K562 (cell line): ENCODE results near the gene RANGAP1. TPM values are rescaled to one million over a fixed set of nuclear protein-coding genes. Genes with fewer than 3 reads are reported as not detected.

Source experiments
- ATAC-seq: fragments of 200-7000 bp; cut with Tn5 transposase; 3 replicates; pipeline ENCODE4 v1.9.1; 2020; ENCODE audit warnings: moderate library complexity
- BruUV-seq: library from RNA; stranded (reverse); fragments of 400-500 nt; replicated peaks from 2 replicates; lab custom pipeline; 2021; lab: Mats Ljungman, UMichigan
- CTCF ChIA-PET: fragments of 300-600 bp; formaldehyde crosslinking; extraction: SDS; loops from one replicate; lab custom pipeline; 2021; ENCODE audit warnings: low intra/inter-chr PET ratio; lab: Yijun Ruan, JAX
- POLR2A ChIA-PET: fragments of 300-600, 350-650 bp; sonication (Branson Sonifier 250); formaldehyde crosslinking; extraction: SDS; loops from one replicate; lab custom pipeline; 2021; ENCODE audit warnings: antibody characterized with exemption, inconsistent platforms; lab: Yijun Ruan, JAX
- DNase-seq, 4 experiments: peaks; one replicate each; pipeline versions ENCODE4 v3.0.0 to v3.0.0-alpha.2; 2011 to 2018; ENCODE audit warnings: low spot score in 3 of 4, mixed read lengths in 3 of 4; ENCODE audit errors: extremely low read depth in 1 of 4
- FAIRE-seq: peaks from 2 replicates; lab custom pipeline; 2011; peaks lifted over from hg19 to GRCh38; lab: Jason Lieb, UNC
- H2AFZ ChIP-seq: 2 replicates; pipeline ENCODE4 v1.6.0; 2011; ENCODE audit warnings: low read depth, low read length, control low read depth, inconsistent platforms
- H3K27ac ChIP-seq: fragments of 200-600 bp; 3 replicates; pipeline ENCODE4 v1.8.0; 2011; ENCODE audit warnings: low read depth, mild to moderate bottlenecking, control low read depth, inconsistent platforms, low read length, moderate library complexity, mixed read lengths; ENCODE audit errors: extremely low read depth
- H3K27me3 ChIP-seq, 2 experiments: fragments of 300-600 bp in 1 of 2; 2 replicates in 1 of 2; 3 replicates in 1 of 2; pipeline versions ENCODE4 v1.6.0 to v1.8.0; 2011; ENCODE audit warnings: inconsistent platforms in 2 of 2, low read length in 2 of 2, mild to moderate bottlenecking in 1 of 2, mixed read lengths in 1 of 2, moderate library complexity in 1 of 2; ENCODE audit not compliant: control insufficient read depth in 2 of 2, insufficient read depth in 2 of 2
- H3K36me3 ChIP-seq: fragments of 300-600 bp; 3 replicates; pipeline ENCODE4 v1.8.0; 2011; ENCODE audit warnings: mild to moderate bottlenecking, low read length, inconsistent platforms; ENCODE audit not compliant: control insufficient read depth, insufficient read depth
- H3K4me1 ChIP-seq, 2 experiments: fragments of 200-600 bp in 1 of 2; replicated peaks in 1 of 2; 2 replicates in 1 of 2; 3 replicates in 1 of 2; pipeline versions ENCODE4 v1.5.1 to v1.8.0; 2011; ENCODE audit warnings: inconsistent platforms in 2 of 2, low read length in 2 of 2, mild to moderate bottlenecking in 1 of 2, mixed read lengths in 1 of 2, moderate library complexity in 1 of 2; ENCODE audit not compliant: control insufficient read depth in 2 of 2, insufficient read depth in 2 of 2
- H3K4me2 ChIP-seq: 2 replicates; pipeline ENCODE4 v1.6.1; 2011; ENCODE audit warnings: low read length, control low read depth, inconsistent platforms, mixed read lengths; ENCODE audit not compliant: insufficient read depth
- H3K4me3 ChIP-seq: fragments of 200-600 bp; sonication (generic), shearing (Covaris generic); 2 replicates; pipeline ENCODE4 v1.5.1; 2016; ENCODE audit warnings: control low read depth, inconsistent platforms
- H3K79me2 ChIP-seq: fragments of 200-600 bp; 3 replicates; pipeline ENCODE4 v1.8.0; 2011; ENCODE audit warnings: low read length, inconsistent platforms; ENCODE audit not compliant: control insufficient read depth, insufficient read depth
- H3K9ac ChIP-seq, 2 experiments: 2 replicates each; pipeline versions ENCODE4 v1.6.0 to v1.6.1; 2011; ENCODE audit warnings: low read depth in 2 of 2, low read length in 2 of 2, control low read depth in 1 of 2, inconsistent platforms in 1 of 2, mild to moderate bottlenecking in 1 of 2, mixed read lengths in 1 of 2; ENCODE audit not compliant: insufficient read depth in 1 of 2
- H3K9me1 ChIP-seq: one replicate; pipeline ENCODE4 v1.6.0; 2011; ENCODE audit warnings: inconsistent platforms, mild to moderate bottlenecking, low read length, moderate library complexity; ENCODE audit not compliant: control insufficient read depth, insufficient read depth
- H3K9me3 ChIP-seq: replicated peaks from 2 replicates; pipeline ENCODE4 v1.5.1; 2011; ENCODE audit warnings: low read depth, low read length, inconsistent platforms; ENCODE audit not compliant: control insufficient read depth, insufficient read depth
- H4K20me1 ChIP-seq: replicated peaks from 2 replicates; pipeline ENCODE4 v1.6.1; 2011; ENCODE audit warnings: low read length, inconsistent platforms, mixed read lengths; ENCODE audit not compliant: control insufficient read depth, insufficient read depth
- CXXC5 ChIP-seq: fragments of 250-450 bp; sonication (Bioruptor Pico); IDR thresholded peaks from 2 replicates; pipeline ENCODE4 v1.8.0; 2022; ENCODE audit warnings: inconsistent platforms, mild to moderate bottlenecking, moderate library complexity
- DIDO1 ChIP-seq: fragments of 450-650 bp; IDR thresholded peaks from 2 replicates; pipeline ENCODE4 v1.6.1; 2016; ENCODE audit warnings: low read depth, missing biosample characterization, missing genetic modification characterization
- HDAC6 ChIP-seq: IDR thresholded peaks from 2 replicates; pipeline ENCODE4 v1.6.1; 2012; ENCODE audit warnings: low read depth, mild to moderate bottlenecking, control low read depth, inconsistent platforms, low read length, moderate library complexity
- HNRNPH1 ChIP-seq: fragments of 200-400 bp; formaldehyde crosslinking; optimal IDR thresholded peaks from 2 replicates; pipeline ENCODE3; 2017; ENCODE audit warnings: low read depth, mild to moderate bottlenecking, low read length, moderate library complexity
- RCOR1 ChIP-seq, 2 experiments: IDR thresholded peaks; 2 replicates each; pipeline ENCODE4 v1.6.1; 2012; ENCODE audit warnings: low read depth in 2 of 2, low read length in 2 of 2, borderline replicate concordance in 1 of 2, improper control_type of control experiment in 1 of 2
- REST ChIP-seq, 2 experiments: fragments of 450-650 bp; formaldehyde crosslinking in 1 of 2; IDR thresholded peaks; 2 replicates each; pipeline versions ENCODE4 v1.4.0 to v1.6.1; 2014 to 2020; ENCODE audit warnings: mild to moderate bottlenecking in 2 of 2, borderline replicate concordance in 1 of 2, low read depth in 1 of 2
- TFAM ChIP-seq: fragments of 250-450 bp; sonication (Bioruptor Pico); conservative IDR thresholded peaks from 2 replicates; pipeline ENCODE4 v1.5.0; 2021; ENCODE audit warnings: mild to moderate bottlenecking, moderate library complexity
- ZNF324 ChIP-seq: fragments of 250-450 bp; sonication (Bioruptor Pico); IDR thresholded peaks from 2 replicates; pipeline ENCODE4 v1.4.0; 2020; ENCODE audit warnings: mild to moderate bottlenecking
- ZNF780A ChIP-seq: fragments of 250-450 bp; sonication (Bioruptor Pico); IDR thresholded peaks from 2 replicates; pipeline ENCODE4 v1.5.0; 2021; ENCODE audit warnings: mild to moderate bottlenecking
- WGBS: fragments of 100-300 bp; shearing (Covaris generic); methylation state at CpG from one replicate; pipeline ENCODE4 v1.1.6; 2016; ENCODE audit warnings: low coverage, mixed read lengths; ENCODE audit not compliant: insufficient coverage; ENCODE audit errors: missing lambda C conversion rate; 5-methylcytosine and 5-hydroxymethylcytosine counted together
- in situ Hi-C: fragments of 300-500 bp; cut with MboI; formaldehyde crosslinking; loops from 4 replicates; pipeline ENCODE4 v1.15.0; 2018; ENCODE audit warnings: inconsistent platforms, mixed read lengths
- intact Hi-C: fragments of 100-400 bp; cut with micrococcal nuclease; formaldehyde crosslinking; loops from 2 replicates; pipeline ENCODE4 v1.14.2; 2022
- polyA plus RNA-seq, 8 experiments: library from polyadenylated mRNA; depleted of rRNA in 4 of 8; stranded (reverse) in 5 of 8; unstranded in 3 of 8; fragments of >200 nt; fragmentation: Nextera tagmentation in 2 of 8; fragmentation: Illumina TruSeq in 1 of 8; extraction: Ambion mirVana in 2 of 8; extraction: Trizol in 1 of 8; gene quantifications; 2 replicates each; pipeline versions ENCODE4 v1.2.1 to v1.2.3, GENCODE V29; 2011 to 2014; ENCODE audit warnings: inconsistent platforms in 1 of 8, missing spikeins in 1 of 8
- total RNA-seq, 7 experiments: library from RNA; depleted of rRNA in 6 of 7; stranded (reverse); fragments of >200 nt in 6 of 7; fragmentation: Illumina TruSeq in 2 of 7; extraction: Trizol in 2 of 7; gene quantifications; 2 replicates each; pipeline versions ENCODE4 v1.2.1 to v1.2.3, GENCODE V29; 2011 to 2021; ENCODE audit warnings: low replicate concordance in 1 of 7

Gene RANGAP1
- total and polyA plus RNA-seq, 9 of the 15 experiments (the other 6 are each of a cell fraction or from before 2014, with no cell fraction given): 2.1 to 104 (median 50.6) TPM

- Histone ChIP-seq H3K9me1 (peaks cover 4% of the 10 kb centered on the region), H3K27me3 (no peaks in the 10 kb centered on the region), H4K20me1 (no peaks in the 10 kb centered on the region), H3K79me2 (no peaks in the 10 kb centered on the region), H3K4me1 (peaks cover 0 to 9% of the 10 kb centered on the region in 2 experiments; a peak in 2 of 5 replicates), H3K9ac (no peak overlapping the region), H3K36me3 (peaks cover 73% of the 10 kb centered on the region; the same call in 2 of the 3 replicates), H3K27ac (no peak overlapping the region), H3K4me2 (no peak overlapping the region), H3K4me3 (no peak overlapping the region), H3K9me3 (no peaks in the 10 kb centered on the region), H2AFZ (no peak overlapping the region)
- TF ChIP-seq RCOR1 (IDR thresholded peaks at IDR 0.05; ENCODE audit: borderline replicate concordance in 1 of 2, low read depth in 2 of 2, low read length in 2 of 2) (no peak), ZNF324 (CRISPR knock-in tag) (no peak), TFAM (no peak), DIDO1 (tag) (no peak), ZNF780A (CRISPR knock-in tag) (no peak), HDAC6 (no peak), HNRNPH1 (no peak)
- no peak for ATAC-seq
- POLR2A ChIA-PET: no interaction called here
- in situ Hi-C loops: no loop called here
- intact Hi-C loops: no loop called here
- WGBS: 96% methylated on average over 6 of the region's 10 CpGs
- CTCF ChIA-PET: no interaction called here
- DNase-seq: no peak
- BruUV-seq: no TSS peak
- FAIRE-seq: no peak
Measured at GRCh38 chr22:41248758-41249157, 37.2 kb downstream of the RANGAP1 start.

DNA sequence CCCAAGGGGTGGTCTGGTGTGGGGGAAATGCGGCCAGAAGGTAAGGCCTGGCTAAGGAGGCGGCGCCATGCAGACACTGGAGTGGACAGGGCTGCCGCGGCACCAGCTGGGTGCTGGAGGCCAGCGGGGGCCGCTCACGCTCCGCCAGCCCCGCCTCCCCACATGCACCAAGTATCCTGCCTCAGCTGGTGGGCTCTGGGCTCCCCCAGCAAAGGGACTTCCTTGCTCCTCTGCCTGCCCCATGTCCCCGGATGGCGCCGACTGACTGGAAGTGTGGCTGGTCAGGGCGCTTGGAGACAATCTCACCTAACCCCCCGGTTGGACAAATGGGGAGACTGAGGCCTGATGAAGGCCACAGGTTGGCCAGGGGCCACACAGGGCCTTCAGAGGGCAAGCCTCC, 37.7 kb downstream of the RANGAP1 start:
- ChIA-PET POLR2A (interaction anchor here (0.6 kb wide), 1 partner anchor 233 kb away, joined by 3 read pairs; no protein-coding TSS in a partner anchor), CTCF (no interaction called here)
- Histone ChIP-seq H4K20me1 (no peaks in the 10 kb centered on the region), H3K36me3 (peaks cover 68% of the 10 kb centered on the region; the same call in 2 of the 3 replicates), H2AFZ (no peak overlapping the region), H3K4me3 (no peak overlapping the region), H3K27ac (no peak overlapping the region), H3K4me2 (no peak overlapping the region), H3K9me1 (peaks cover 4% of the 10 kb centered on the region), H3K79me2 (no peaks in the 10 kb centered on the region), H3K27me3 (no peaks in the 10 kb centered on the region), H3K9ac (no peak overlapping the region), H3K4me1 (peaks cover 0 to 9% of the 10 kb centered on the region in 2 experiments; a peak in 2 of 5 replicates), H3K9me3 (no peaks in the 10 kb centered on the region)
- no TSS peak for BruUV-seq
- FAIRE-seq: no peak
- no peak for ATAC-seq
- WGBS: 97% methylated on average over 12 of the region's 15 CpGs
- in situ Hi-C loops: no loop called here
- no peak for DNase-seq
- intact Hi-C loops: no loop called here
- TF ChIP-seq CXXC5 (CRISPR knock-in tag): no peak
- TF ChIP-seq REST (IDR thresholded peaks at IDR 0.05; ENCODE audit: borderline replicate concordance): no peak
- TF ChIP-seq REST (CRISPR knock-in tag; IDR thresholded peaks at IDR 0.05; ENCODE audit: low read depth): no peak
